Kidney (tissue), 14 donors: Measurements from ENCODE around the gene TNMD. TPM values are rescaled to one million over a fixed set of nuclear protein-coding genes. Genes with fewer than 3 reads are reported as not detected.

ENCODE experiments used
- DNase-seq, 5 donors: peaks; one replicate each; pipeline ENCODE4 v3.0.0-alpha.2; 2013 to 2020
- FAIRE-seq: peaks from 2 replicates; lab custom pipeline; 2012; peaks lifted over from hg19 to GRCh38; lab: Jason Lieb, UNC
- H3K27ac ChIP-seq, 2 donors: one replicate each; pipeline ENCODE4 v1.7.0; 2013; ENCODE audit warnings: low read depth in 2 of 2, low read length in 2 of 2, inconsistent platforms in 1 of 2
- H3K27me3 ChIP-seq: one replicate; pipeline ENCODE4 v1.7.1; 2013; ENCODE audit warnings: low read length, inconsistent platforms; ENCODE audit not compliant: control insufficient read depth, insufficient read depth
- H3K36me3 ChIP-seq, 3 donors: one replicate each; pipeline versions ENCODE4 v1.7.0 to v1.7.1; 2013; ENCODE audit warnings: low read length in 3 of 3, control low read depth in 1 of 3, inconsistent platforms in 1 of 3; ENCODE audit not compliant: insufficient read depth in 3 of 3, control insufficient read depth in 2 of 3
- H3K4me1 ChIP-seq, 3 donors: one replicate each; pipeline versions ENCODE4 v1.7.0 to v1.7.1; 2013; ENCODE audit warnings: low read length in 3 of 3, inconsistent platforms in 1 of 3, low read depth in 1 of 3; ENCODE audit not compliant: control insufficient read depth in 2 of 3, insufficient read depth in 2 of 3
- H3K4me3 ChIP-seq, 3 donors: one replicate each; pipeline versions ENCODE4 v1.7.0 to v1.8.1; 2013; ENCODE audit warnings: low read length in 3 of 3, control low read depth in 1 of 3, inconsistent platforms in 1 of 3
- H3K9ac ChIP-seq, 3 donors: one replicate each; pipeline versions ENCODE4 v1.7.0 to v1.7.1; 2013; ENCODE audit warnings: low read length in 3 of 3, control low read depth in 1 of 3, inconsistent platforms in 1 of 3
- H3K9me3 ChIP-seq, 3 donors: one replicate each; pipeline versions ENCODE4 v1.7.0 to v1.7.1; 2013; ENCODE audit warnings: low read length in 3 of 3, control low read depth in 1 of 3, inconsistent platforms in 1 of 3; ENCODE audit not compliant: control insufficient read depth in 2 of 3, insufficient read depth in 1 of 3
- intact Hi-C: fragments of 100-400 bp; cut with DNase I; formaldehyde crosslinking; loops from one replicate; pipeline ENCODE4 v1.11.1; 2022
- polyA plus RNA-seq: library from polyadenylated mRNA; stranded (reverse); fragments of 350-450 nt; fragmentation: Illumina TruSeq; extraction: RNeasy Lipid Tissue Mini Kit (QIAGEN cat#74804); gene quantifications from one replicate; pipeline ENCODE4 v1.2.3, GENCODE V29; 2014; ENCODE audit warnings: low read depth, low replicate concordance; ENCODE audit not compliant: insufficient read depth
- total RNA-seq: library from RNA; stranded (reverse); fragmentation: NEBNext Ultra II Directional; extraction: Animal tissue kit (Norgen Biotek cat#: 25700); gene quantifications from one replicate; pipeline ENCODE4 v1.2.1, GENCODE V29; 2021
- TF ChIP-seq, protein P1 (sequence below): IDR thresholded peaks from 3 replicates; pipeline ENCODE4 v1.5.1; 2012; ENCODE audit warnings: mild to moderate bottlenecking, moderate library complexity, borderline replicate concordance; ENCODE audit not compliant: insufficient read depth; ENCODE audit errors: extremely low read depth
- donor health status: control.
- donor health status: control.
- donor health status: control.
- donor health status: control.
- donor health status: control.
- donor health status: DM: yes; HTN: yes; CAD: no.
- donor health status: Normal renal cell carcinoma (clear cell type).

TNMD gene
- total and polyA plus RNA-seq, 2 donors from 2014 or later, result 0.63 to 2.6 TPM

DNA sequence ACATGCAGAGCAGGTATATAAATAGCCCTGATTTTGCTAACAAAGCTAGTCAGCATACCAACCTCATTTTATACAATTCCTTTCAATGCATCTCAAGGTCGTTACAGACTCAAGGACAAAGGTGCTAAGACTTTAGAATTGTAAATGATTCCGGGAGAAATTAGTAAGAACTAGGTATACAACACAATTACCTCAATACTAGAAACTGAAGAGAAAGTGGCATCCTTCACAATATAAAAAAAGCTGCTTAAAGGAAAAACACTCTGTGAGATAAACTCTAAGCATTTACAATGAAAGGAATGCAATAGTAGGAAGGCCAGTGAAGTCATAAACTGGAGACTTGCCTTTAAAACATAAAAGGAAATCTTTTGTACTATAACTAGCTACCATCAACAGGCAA lies 11.9 kb downstream of the TNMD start:
- intact Hi-C loops, result no loop called here
- Histone ChIP-seq H3K27ac (no peak overlapping the region), H3K9ac (no peak overlapping the region), H3K4me1 (no peaks in the 10 kb centered on the region), H3K9me3 (no peaks in the 10 kb centered on the region), H3K27me3 (no peaks in the 10 kb centered on the region), H3K4me3 (no peak overlapping the region), H3K36me3 (no peaks in the 10 kb centered on the region)
- TF ChIP-seq, protein P1, sequence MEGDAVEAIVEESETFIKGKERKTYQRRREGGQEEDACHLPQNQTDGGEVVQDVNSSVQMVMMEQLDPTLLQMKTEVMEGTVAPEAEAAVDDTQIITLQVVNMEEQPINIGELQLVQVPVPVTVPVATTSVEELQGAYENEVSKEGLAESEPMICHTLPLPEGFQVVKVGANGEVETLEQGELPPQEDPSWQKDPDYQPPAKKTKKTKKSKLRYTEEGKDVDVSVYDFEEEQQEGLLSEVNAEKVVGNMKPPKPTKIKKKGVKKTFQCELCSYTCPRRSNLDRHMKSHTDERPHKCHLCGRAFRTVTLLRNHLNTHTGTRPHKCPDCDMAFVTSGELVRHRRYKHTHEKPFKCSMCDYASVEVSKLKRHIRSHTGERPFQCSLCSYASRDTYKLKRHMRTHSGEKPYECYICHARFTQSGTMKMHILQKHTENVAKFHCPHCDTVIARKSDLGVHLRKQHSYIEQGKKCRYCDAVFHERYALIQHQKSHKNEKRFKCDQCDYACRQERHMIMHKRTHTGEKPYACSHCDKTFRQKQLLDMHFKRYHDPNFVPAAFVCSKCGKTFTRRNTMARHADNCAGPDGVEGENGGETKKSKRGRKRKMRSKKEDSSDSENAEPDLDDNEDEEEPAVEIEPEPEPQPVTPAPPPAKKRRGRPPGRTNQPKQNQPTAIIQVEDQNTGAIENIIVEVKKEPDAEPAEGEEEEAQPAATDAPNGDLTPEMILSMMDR, result no peak
- no peak for FAIRE-seq
- no peak for DNase-seq

DNA sequence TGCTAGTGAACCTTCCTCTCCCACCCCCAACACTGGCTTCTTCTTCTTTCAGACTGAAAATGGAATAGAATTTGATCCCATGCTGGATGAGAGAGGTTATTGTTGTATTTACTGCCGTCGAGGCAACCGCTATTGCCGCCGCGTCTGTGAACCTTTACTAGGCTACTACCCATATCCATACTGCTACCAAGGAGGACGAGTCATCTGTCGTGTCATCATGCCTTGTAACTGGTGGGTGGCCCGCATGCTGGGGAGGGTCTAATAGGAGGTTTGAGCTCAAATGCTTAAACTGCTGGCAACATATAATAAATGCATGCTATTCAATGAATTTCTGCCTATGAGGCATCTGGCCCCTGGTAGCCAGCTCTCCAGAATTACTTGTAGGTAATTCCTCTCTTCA lies 14.7 kb downstream of the TNMD start:
- Histone ChIP-seq H3K36me3 (no peaks in the 10 kb centered on the region), H3K9ac (no peak overlapping the region), H3K4me1 (no peaks in the 10 kb centered on the region), H3K27ac (no peak overlapping the region), H3K27me3 (no peaks in the 10 kb centered on the region), H3K9me3 (no peaks in the 10 kb centered on the region), H3K4me3 (no peak overlapping the region)
- FAIRE-seq (no peak), DNase-seq (no peak)
- TF ChIP-seq, protein P1, result no peak
- intact Hi-C loops, result no loop called here

DNA sequence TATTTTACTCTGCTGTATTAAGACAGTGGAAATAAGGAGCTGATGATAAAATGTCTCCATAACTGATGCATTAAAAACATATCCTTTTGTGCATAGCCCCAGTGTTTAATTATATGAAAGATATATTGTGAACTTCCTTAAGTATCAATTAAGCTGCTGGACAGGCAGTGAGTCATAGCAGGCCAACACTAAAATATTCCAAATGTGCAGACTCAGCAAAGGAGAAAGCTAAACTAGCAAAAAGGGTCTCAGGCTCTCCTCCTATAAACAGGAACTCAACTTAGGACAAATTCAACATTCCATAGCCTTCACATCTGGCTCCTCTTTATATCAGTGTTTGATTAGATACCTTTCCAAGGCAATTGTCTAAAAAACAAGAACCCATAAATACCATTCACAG lies 15.6 kb downstream of the TNMD start:
- FAIRE-seq (no peak), DNase-seq (no peak)
- Histone ChIP-seq H3K27me3 (no peaks in the 10 kb centered on the region), H3K4me3 (no peak overlapping the region), H3K36me3 (no peaks in the 10 kb centered on the region), H3K27ac (no peak overlapping the region), H3K9me3 (no peaks in the 10 kb centered on the region), H3K4me1 (no peaks in the 10 kb centered on the region), H3K9ac (no peak overlapping the region)
- TF ChIP-seq, protein P1, result no peak
- intact Hi-C loops, result no loop called here

DNA sequence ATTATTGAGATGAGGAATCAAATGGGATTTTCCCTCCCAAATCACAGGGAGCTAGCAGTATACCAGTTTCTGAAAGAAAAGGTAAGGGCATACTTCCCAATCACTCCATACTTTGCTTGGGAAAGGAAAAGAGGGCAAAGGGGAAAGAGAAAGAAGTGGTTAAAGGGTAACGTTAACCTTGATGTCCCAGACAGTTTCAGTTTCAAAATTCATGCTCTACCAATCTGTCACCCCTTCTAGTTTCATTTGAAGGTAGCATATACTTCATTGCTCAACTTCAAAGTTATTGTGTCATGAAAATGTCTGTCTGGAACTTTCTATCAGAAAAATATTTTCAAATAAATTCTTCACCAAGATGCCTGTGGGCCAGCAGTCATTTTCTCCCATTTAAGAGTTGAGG lies 16.0 kb downstream of the TNMD start:
- FAIRE-seq (peak; percentile 23), DNase-seq (no peak)
- no peaks in the 10 kb centered on the region for H3K4me1 ChIP-seq
- H3K4me3 ChIP-seq, result no peak overlapping the region
- intact Hi-C loops, result no loop called here
- no peak overlapping the region for H3K27ac ChIP-seq
- no peaks in the 10 kb centered on the region for H3K27me3 ChIP-seq
- TF ChIP-seq, protein P1, result no peak
- H3K36me3 ChIP-seq, result no peaks in the 10 kb centered on the region
- no peak overlapping the region for H3K9ac ChIP-seq
- no peaks in the 10 kb centered on the region for H3K9me3 ChIP-seq
